ENCODE measurements around the gene PIK3C2G.

Gene PIK3C2G

GRCh38 chr12:18383203-18383602 lies 121.9 kb downstream of the PIK3C2G start:
- Mint-ChIP-seq H3K36me3 (ENCODE audit: low read depth) (no peaks in the 10 kb centered on the region), H3K4me3 (no peak overlapping the region), H3K4me1 (ENCODE audit: low read depth) (no peaks in the 10 kb centered on the region), H3K27me3 (no peaks in the 10 kb centered on the region), H3K27ac (no peak overlapping the region), H3K9me3 (peaks cover 23% of the 10 kb centered on the region)
- intact Hi-C loops (cut with micrococcal nuclease), result no loop called here

GRCh38 chr12:18387706-18388105 lies 126.4 kb downstream of the PIK3C2G start:
- intact Hi-C loops (cut with micrococcal nuclease), result no loop called here
- no peaks in the 10 kb centered on the region for H3K4me1 Mint-ChIP-seq (ENCODE audit: low read depth)
- no peak overlapping the region for H3K27ac Mint-ChIP-seq
- H3K36me3 Mint-ChIP-seq (ENCODE audit: low read depth), result no peaks in the 10 kb centered on the region
- no peak overlapping the region for H3K4me3 Mint-ChIP-seq
- peaks cover 27% of the 10 kb centered on the region for H3K9me3 Mint-ChIP-seq
- H3K27me3 Mint-ChIP-seq, result no peaks in the 10 kb centered on the region

- H3K9me3 Mint-ChIP-seq, result peaks cover 27% of the 10 kb centered on the region
- no peaks in the 10 kb centered on the region for H3K27me3 Mint-ChIP-seq
- H3K27ac Mint-ChIP-seq, result no peak overlapping the region
- intact Hi-C loops (cut with micrococcal nuclease), result no loop called here
- H3K4me3 Mint-ChIP-seq, result no peak overlapping the region
- H3K4me1 Mint-ChIP-seq (ENCODE audit: low read depth), result no peaks in the 10 kb centered on the region
- no peaks in the 10 kb centered on the region for H3K36me3 Mint-ChIP-seq (ENCODE audit: low read depth)
These were observed 128.5 kb downstream of the PIK3C2G start for GRCh38 chr12:18389820-18390219.

GRCh38 chr12:18391151-18391550 lies 129.8 kb downstream of the PIK3C2G start:
- H3K9me3 Mint-ChIP-seq, result peaks cover 20% of the 10 kb centered on the region
- no peak overlapping the region for H3K4me3 Mint-ChIP-seq
- no peaks in the 10 kb centered on the region for H3K27me3 Mint-ChIP-seq
- no peaks in the 10 kb centered on the region for H3K36me3 Mint-ChIP-seq (ENCODE audit: low read depth)
- intact Hi-C loops (cut with micrococcal nuclease), result no loop called here
- no peaks in the 10 kb centered on the region for H3K4me1 Mint-ChIP-seq (ENCODE audit: low read depth)
- H3K27ac Mint-ChIP-seq, result no peak overlapping the region

- H3K27ac Mint-ChIP-seq, result no peak overlapping the region
- intact Hi-C loops (cut with micrococcal nuclease), result no loop called here
- no peaks in the 10 kb centered on the region for H3K36me3 Mint-ChIP-seq (ENCODE audit: low read depth)
- no peaks in the 10 kb centered on the region for H3K9me3 Mint-ChIP-seq
- H3K4me3 Mint-ChIP-seq, result no peak overlapping the region
- H3K27me3 Mint-ChIP-seq, result no peaks in the 10 kb centered on the region
- no peaks in the 10 kb centered on the region for H3K4me1 Mint-ChIP-seq (ENCODE audit: low read depth)
These were observed 133.4 kb downstream of the PIK3C2G start for GRCh38 chr12:18394742-18395141.

GRCh38 chr12:18400186-18400585 lies 138.9 kb downstream of the PIK3C2G start:
- Mint-ChIP-seq H3K27me3 (no peaks in the 10 kb centered on the region), H3K27ac (no peak overlapping the region), H3K4me1 (ENCODE audit: low read depth) (no peaks in the 10 kb centered on the region), H3K4me3 (no peak overlapping the region), H3K9me3 (no peaks in the 10 kb centered on the region), H3K36me3 (ENCODE audit: low read depth) (no peaks in the 10 kb centered on the region)
- intact Hi-C loops (cut with micrococcal nuclease), result no loop called here

GRCh38 chr12:18402872-18403611 lies 141.7 kb downstream of the PIK3C2G start:
- Mint-ChIP-seq H3K4me1 (ENCODE audit: low read depth) (no peaks in the 10 kb centered on the region), H3K27ac (no peak overlapping the region)

GRCh38 chr12:18411453-18411852 lies 150.1 kb downstream of the PIK3C2G start:
- intact Hi-C loops (cut with micrococcal nuclease), result no loop called here
- Mint-ChIP-seq H3K27ac (no peak overlapping the region), H3K4me1 (ENCODE audit: low read depth) (no peaks in the 10 kb centered on the region), H3K9me3 (peaks cover 11% of the 10 kb centered on the region), H3K36me3 (ENCODE audit: low read depth) (no peaks in the 10 kb centered on the region), H3K4me3 (no peak overlapping the region), H3K27me3 (no peaks in the 10 kb centered on the region)

More at GRCh38 chr12:18402872-18403611, 141.7 kb downstream of the PIK3C2G start:
- intact Hi-C loops (cut with micrococcal nuclease), result no loop called here
- H3K9me3 Mint-ChIP-seq, result no peaks in the 10 kb centered on the region
- no peaks in the 10 kb centered on the region for H3K36me3 Mint-ChIP-seq (ENCODE audit: low read depth)
- H3K4me3 Mint-ChIP-seq, result no peak overlapping the region
- H3K27me3 Mint-ChIP-seq, result no peaks in the 10 kb centered on the region

GRCh38 chr12:18414671-18415070 lies 153.4 kb downstream of the PIK3C2G start:
- Mint-ChIP-seq H3K4me1 (ENCODE audit: low read depth) (no peaks in the 10 kb centered on the region), H3K27ac (no peak overlapping the region), H3K27me3 (no peaks in the 10 kb centered on the region), H3K9me3 (peaks cover 4% of the 10 kb centered on the region), H3K36me3 (ENCODE audit: low read depth) (no peaks in the 10 kb centered on the region), H3K4me3 (no peak overlapping the region)
- intact Hi-C loops (cut with micrococcal nuclease), result no loop called here

GRCh38 chr12:18415227-18415626 lies 153.9 kb downstream of the PIK3C2G start:
- Mint-ChIP-seq H3K27ac (no peak overlapping the region), H3K4me1 (ENCODE audit: low read depth) (no peaks in the 10 kb centered on the region), H3K27me3 (no peaks in the 10 kb centered on the region), H3K9me3 (no peaks in the 10 kb centered on the region), H3K36me3 (ENCODE audit: low read depth) (no peaks in the 10 kb centered on the region), H3K4me3 (no peak overlapping the region)
- intact Hi-C loops (cut with micrococcal nuclease), result no loop called here

- H3K27ac Mint-ChIP-seq, result no peak overlapping the region
- intact Hi-C loops (cut with micrococcal nuclease), result no loop called here
- no peaks in the 10 kb centered on the region for H3K36me3 Mint-ChIP-seq (ENCODE audit: low read depth)
- H3K9me3 Mint-ChIP-seq, result no peaks in the 10 kb centered on the region
- no peaks in the 10 kb centered on the region for H3K4me1 Mint-ChIP-seq (ENCODE audit: low read depth)
- H3K27me3 Mint-ChIP-seq, result no peaks in the 10 kb centered on the region
- H3K4me3 Mint-ChIP-seq, result no peak overlapping the region
These were observed 155.1 kb downstream of the PIK3C2G start for GRCh38 chr12:18416412-18416811.

GRCh38 chr12:18419311-18419710 lies 158.0 kb downstream of the PIK3C2G start:
- H3K4me3 Mint-ChIP-seq, result no peak overlapping the region
- intact Hi-C loops (cut with micrococcal nuclease), result no loop called here
- H3K27me3 Mint-ChIP-seq, result no peaks in the 10 kb centered on the region
- H3K27ac Mint-ChIP-seq, result no peak overlapping the region
- H3K9me3 Mint-ChIP-seq, result no peaks in the 10 kb centered on the region
- no peaks in the 10 kb centered on the region for H3K36me3 Mint-ChIP-seq (ENCODE audit: low read depth)
- no peaks in the 10 kb centered on the region for H3K4me1 Mint-ChIP-seq (ENCODE audit: low read depth)

- intact Hi-C loops (cut with micrococcal nuclease), result no loop called here
- Mint-ChIP-seq H3K36me3 (ENCODE audit: low read depth) (no peaks in the 10 kb centered on the region), H3K27me3 (no peaks in the 10 kb centered on the region)
These were observed 160.5 kb downstream of the PIK3C2G start for GRCh38 chr12:18421867-18422266.

GRCh38 chr12:18422871-18423270 lies 161.6 kb downstream of the PIK3C2G start:
- intact Hi-C loops (cut with micrococcal nuclease), result no loop called here
- H3K27ac Mint-ChIP-seq, result no peak overlapping the region
- no peaks in the 10 kb centered on the region for H3K27me3 Mint-ChIP-seq
- no peak overlapping the region for H3K4me3 Mint-ChIP-seq
- H3K4me1 Mint-ChIP-seq (ENCODE audit: low read depth), result no peaks in the 10 kb centered on the region
- H3K9me3 Mint-ChIP-seq, result no peaks in the 10 kb centered on the region
- no peaks in the 10 kb centered on the region for H3K36me3 Mint-ChIP-seq (ENCODE audit: low read depth)

More at GRCh38 chr12:18421867-18422266, 160.5 kb downstream of the PIK3C2G start:
- Mint-ChIP-seq H3K4me3 (no peak overlapping the region), H3K4me1 (ENCODE audit: low read depth) (no peaks in the 10 kb centered on the region), H3K9me3 (no peaks in the 10 kb centered on the region), H3K27ac (no peak overlapping the region)

GRCh38 chr12:18424857-18425256 lies 163.5 kb downstream of the PIK3C2G start:
- Mint-ChIP-seq H3K9me3 (no peaks in the 10 kb centered on the region), H3K27ac (no peak overlapping the region), H3K4me3 (no peak overlapping the region), H3K36me3 (ENCODE audit: low read depth) (no peaks in the 10 kb centered on the region), H3K4me1 (ENCODE audit: low read depth) (no peaks in the 10 kb centered on the region), H3K27me3 (no peaks in the 10 kb centered on the region)
- intact Hi-C loops (cut with micrococcal nuclease), result no loop called here

All from dendritic cell treated with granulocyte-macrophage colony-stimulating factor and Interleukin-4, amounts not matched to agents 40 ng/mL and 50 ng/mL, for 4 days (primary cell).